HG03066 (cell line): Measurements from ENCODE around the gene CYP4F11.
"Not testable (repeated sequence)": the region's sequence is repeated elsewhere in the genome, so short reads cannot be mapped to it uniquely, and the experiment has no call there.

Experiments
- ATAC-seq: cut with Tn5 transposase; IDR thresholded peaks from one replicate; pipeline ENCODE4 v1.9.1; 2021; ENCODE audit warnings: low read depth; ENCODE audit not compliant: unreplicated experiment

CYP4F11 gene

GRCh38 chr19:15885167-15885566, 49.2 kb downstream of the CYP4F11 start:
- ATAC-seq = no peak

GRCh38 chr19:15883329-15883728, 51.0 kb downstream of the CYP4F11 start:
- not testable (repeated sequence) for ATAC-seq

- ATAC-seq = no peak
Observed at GRCh38 chr19:15874821-15875474, 59.4 kb downstream of the CYP4F11 start.

- not testable (repeated sequence) for ATAC-seq
Observed at GRCh38 chr19:15873771-15874170, 60.6 kb downstream of the CYP4F11 start.

DNA sequence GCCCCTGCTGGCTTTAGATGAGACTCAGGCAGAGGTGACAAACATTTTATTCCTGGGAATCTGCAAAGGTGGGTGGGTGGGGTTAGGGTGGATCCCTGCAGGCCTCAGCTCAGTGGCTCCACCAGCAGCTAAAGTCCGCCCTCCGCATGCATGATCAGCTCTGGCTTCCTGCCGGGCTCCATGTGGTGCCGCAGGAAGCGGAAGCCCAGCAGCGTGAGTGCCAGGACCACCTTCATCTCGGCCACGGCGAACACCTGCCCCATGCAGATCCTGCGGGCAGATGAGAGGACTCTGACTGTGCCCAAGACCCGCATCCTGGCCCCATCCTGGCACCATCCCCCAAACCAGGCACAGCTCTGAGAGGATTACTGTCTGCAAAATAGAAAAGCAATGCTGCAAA, 62.8 kb downstream of the CYP4F11 start:
- ATAC-seq = no peak

DNA sequence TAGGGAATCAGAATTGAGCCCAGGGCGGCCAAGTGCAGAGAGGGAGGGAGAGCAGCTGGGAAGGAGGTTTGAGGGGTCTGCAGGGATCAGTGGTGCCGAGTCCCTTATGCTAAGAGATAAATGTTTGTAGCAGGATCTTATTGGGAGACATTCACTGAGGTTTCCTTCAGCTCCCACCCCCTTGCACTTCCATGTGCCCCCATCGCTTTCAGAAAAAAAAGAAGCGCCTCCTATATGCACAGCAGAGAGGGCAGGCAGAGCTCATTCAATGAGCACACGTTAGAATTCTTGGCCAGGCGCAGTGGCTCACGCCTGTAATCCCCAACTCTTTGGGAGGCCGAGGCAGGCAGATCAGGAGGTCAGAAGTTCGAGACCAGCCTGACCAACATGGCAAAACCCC, 64.5 kb downstream of the CYP4F11 start:
- no peak for ATAC-seq

GRCh38 chr19:15869109-15869555, 65.2 kb downstream of the CYP4F11 start:
- no peak for ATAC-seq

GRCh38 chr19:15866636-15867035, 67.7 kb downstream of the CYP4F11 start:
- no peak for ATAC-seq

DNA sequence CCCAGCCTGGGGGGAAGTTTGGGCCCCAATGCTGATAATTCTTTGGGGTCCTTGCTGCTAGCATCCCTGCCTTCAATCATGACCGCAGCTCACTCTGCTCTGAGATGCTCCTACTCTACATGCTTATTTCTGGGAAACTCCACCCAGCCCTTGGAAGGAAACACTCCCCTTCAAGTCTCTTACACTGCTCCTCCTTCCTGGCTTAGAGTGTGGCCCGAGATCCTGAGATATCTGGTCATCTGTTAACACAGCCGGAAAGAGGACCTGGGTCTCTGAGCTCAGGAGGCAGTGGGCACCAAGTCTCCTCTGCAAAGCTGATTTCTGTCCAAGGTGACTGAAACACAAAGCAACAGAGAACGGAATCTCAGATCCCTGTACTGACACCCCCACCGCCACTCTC, 69.5 kb downstream of the CYP4F11 start:
- no peak for ATAC-seq

GRCh38 chr19:15863272-15863671, 71.1 kb downstream of the CYP4F11 start:
- no peak for ATAC-seq

- no peak for ATAC-seq
Observed at GRCh38 chr19:15862444-15862843, 71.9 kb downstream of the CYP4F11 start.
